Measurements from ENCODE around the gene KDM5B.
"Not testable (repeated sequence)": the region's sequence is repeated elsewhere in the genome, so short reads cannot be mapped to it uniquely, and the experiment has no call there.

Gene KDM5B

GRCh38 chr1:202791077-202791747 is 17.0 kb downstream of the KDM5B start:
- DNase-seq (ENCODE audit: low read depth) = no peak

GRCh38 chr1:202788800-202789199 is 19.4 kb downstream of the KDM5B start:
- no peak for DNase-seq (ENCODE audit: low read depth)

DNA sequence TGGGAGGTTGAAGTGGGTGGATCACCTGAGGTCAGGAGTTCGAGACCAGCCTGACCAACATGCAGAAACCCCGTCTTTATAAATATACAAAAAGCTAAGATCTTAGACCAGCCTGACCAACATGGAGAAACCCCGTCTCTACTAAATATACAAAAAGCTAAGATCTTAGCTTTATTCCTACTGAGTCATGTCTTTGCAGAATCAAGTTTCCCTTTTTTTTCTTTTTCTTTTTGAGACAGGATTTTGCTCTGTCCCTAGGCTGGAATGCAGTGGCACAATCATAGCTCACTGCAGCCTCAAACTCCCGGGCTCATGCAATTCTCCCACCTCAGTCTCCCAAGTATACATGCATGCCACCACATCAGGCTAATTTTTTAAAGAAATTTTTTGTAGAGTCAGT is 21.4 kb downstream of the KDM5B start:
- no peak for DNase-seq (ENCODE audit: low read depth)

DNA sequence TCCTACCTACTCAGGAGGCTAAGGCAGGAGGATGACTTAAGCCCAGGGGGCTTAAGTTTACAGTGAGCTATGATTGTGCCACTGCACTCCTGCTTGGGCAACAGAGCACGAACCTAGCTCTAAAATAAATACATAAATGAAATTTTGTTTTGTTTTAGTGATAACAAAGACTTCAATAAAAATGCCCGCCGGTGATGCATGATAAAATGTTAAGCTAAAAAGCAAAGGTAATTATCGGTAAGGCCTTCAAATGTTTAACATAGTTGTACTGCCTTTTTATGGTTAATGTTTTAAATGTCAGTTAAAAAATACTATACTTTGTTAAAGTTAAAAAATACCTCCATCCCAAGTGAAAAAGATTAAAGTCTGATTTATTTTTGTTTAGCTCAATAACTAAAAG is 27.0 kb downstream of the KDM5B start:
- no peak for DNase-seq (ENCODE audit: low read depth)

DNA sequence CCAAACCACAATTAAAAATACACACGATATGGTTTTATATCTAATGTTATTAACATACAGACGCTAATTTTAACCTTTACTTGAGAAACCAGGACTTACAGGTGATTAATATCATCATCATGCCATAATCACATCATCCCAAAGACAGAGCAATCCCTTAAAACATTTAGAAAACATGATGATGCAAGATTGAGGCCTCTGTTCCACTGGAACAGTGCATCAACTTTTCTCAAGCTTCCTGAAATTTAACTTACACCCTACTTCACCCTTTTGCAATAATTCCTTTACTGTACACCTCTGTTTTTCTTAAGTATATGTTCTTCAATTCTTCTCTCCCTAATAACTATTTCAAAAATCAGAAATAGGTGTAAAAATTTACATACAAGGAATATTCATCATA is 38.1 kb downstream of the KDM5B start:
- no peak for DNase-seq (ENCODE audit: low read depth)

GRCh38 chr1:202765721-202766120 is 42.5 kb downstream of the KDM5B start:
- no peak for DNase-seq (ENCODE audit: low read depth)

DNA sequence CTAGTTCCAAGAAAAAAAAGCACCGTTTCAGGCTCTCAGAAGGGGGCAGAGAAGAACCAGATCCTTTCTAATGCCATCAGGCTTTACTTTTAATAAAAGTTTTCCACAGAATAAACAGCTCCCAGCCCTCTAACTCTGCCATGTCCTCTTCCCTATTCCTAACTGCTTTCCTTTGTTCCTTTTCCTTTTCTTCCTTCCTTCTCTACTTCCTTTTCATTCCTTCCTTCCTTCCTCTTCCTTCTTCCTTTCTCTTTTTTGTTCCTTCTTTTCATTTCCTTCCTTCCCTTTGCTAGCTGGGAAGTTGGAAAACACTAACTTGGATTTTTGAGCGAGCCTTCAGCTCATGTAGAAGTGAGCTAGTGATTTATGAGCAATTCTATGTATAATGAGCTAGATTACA is 46.2 kb downstream of the KDM5B start:
- no peak for DNase-seq (ENCODE audit: low read depth)

- DNase-seq (ENCODE audit: low read depth) = no peak
These were observed 47.6 kb downstream of the KDM5B start for GRCh38 chr1:202760589-202760988.

GRCh38 chr1:202756391-202756790 is 51.8 kb downstream of the KDM5B start:
- DNase-seq (ENCODE audit: low read depth) = no peak

GRCh38 chr1:202754293-202754692 is 53.9 kb downstream of the KDM5B start:
- no peak for DNase-seq (ENCODE audit: low read depth)

DNA sequence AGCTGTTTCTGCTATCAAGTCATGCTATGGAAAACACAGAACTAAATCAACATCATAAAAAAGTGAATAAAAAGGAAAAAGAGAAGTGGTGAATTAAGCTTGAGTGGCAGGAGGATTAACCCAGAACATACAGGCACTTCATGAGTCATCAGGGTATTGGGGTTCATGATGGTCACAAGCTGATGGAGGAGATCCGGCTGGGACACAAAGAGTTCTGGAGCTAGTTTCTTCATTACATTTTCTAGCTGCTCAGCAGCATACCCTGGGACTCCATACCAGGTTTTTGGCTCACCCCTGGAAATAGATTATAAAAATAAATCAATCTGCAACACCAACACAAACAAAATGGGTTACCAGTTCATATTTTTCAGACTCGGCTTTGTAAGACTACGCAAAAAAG is 55.4 kb downstream of the KDM5B start:
- peak; percentile 1 for DNase-seq (ENCODE audit: low read depth)

DNA sequence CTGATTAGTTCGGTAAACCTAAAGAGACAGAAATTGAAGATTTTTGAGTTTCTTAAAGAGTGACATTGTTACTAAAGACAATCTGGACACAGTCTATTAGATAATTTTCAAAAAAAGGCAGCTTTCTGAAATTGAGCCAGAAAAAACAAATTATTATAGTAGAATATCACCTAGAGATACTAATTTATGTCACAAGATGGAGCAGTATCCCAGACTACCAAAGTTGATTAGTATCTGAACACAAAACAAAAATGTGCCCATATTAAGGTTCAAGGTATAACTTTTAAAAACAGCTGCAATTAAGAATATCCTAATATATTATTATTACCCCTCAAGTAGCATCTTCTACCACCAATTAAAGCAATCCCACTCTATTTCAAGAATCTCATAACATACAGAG is 57.5 kb downstream of the KDM5B start:
- peak; percentile 18 for DNase-seq (ENCODE audit: low read depth)

DNA sequence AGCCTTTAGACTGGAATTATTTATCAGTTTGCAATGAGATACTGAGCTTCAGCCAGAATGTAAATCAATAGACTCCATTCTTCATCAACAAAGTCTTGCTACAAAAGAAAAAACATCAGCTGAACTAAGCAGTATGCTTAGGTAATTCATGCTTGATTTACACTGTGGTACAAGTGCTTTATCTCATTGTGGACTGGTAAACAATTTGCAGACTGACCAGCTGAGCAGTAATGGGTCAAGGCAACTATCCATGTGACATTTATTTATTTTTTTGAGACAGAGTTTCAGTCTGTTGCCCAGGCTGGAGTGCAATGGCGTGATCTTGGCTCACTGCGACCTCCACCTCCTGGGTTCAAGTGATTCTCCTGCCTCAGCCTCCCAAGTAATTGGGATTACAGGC is 58.2 kb downstream of the KDM5B start:
- no peak for DNase-seq (ENCODE audit: low read depth)

DNA sequence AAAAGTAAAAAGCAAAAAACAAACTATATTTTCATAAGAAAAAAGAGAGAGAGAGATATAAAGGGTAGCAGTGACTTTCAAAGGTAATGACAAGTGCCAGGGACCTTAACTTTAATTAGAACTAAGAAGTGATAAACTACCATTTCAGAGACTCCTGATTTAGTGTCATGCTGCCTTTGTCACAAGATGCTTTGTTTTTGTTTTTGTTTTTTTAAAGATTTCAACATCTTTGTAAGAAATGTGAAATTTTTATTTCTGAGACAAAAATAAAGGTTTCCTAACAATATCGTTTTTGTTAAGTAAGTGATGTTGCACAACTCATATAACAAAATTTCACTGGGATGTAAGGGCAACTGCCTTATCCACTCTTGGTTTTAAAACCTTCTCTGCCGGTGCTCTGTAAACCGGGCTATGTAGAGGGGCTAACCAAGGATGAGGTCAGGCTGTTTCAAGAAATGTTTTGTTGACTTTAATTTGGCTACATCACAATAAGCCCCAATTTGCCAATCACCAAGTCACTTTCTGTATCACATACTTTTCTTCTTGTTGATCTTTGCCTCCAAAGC is 62.8 kb downstream of the KDM5B start:
- no peak for DNase-seq (ENCODE audit: low read depth)

- not testable (repeated sequence) for DNase-seq (ENCODE audit: low read depth)
These were observed 63.5 kb downstream of the KDM5B start for GRCh38 chr1:202744770-202745169.

GRCh38 chr1:202742496-202742895 is 65.7 kb downstream of the KDM5B start:
- no peak for DNase-seq (ENCODE audit: low read depth)

DNA sequence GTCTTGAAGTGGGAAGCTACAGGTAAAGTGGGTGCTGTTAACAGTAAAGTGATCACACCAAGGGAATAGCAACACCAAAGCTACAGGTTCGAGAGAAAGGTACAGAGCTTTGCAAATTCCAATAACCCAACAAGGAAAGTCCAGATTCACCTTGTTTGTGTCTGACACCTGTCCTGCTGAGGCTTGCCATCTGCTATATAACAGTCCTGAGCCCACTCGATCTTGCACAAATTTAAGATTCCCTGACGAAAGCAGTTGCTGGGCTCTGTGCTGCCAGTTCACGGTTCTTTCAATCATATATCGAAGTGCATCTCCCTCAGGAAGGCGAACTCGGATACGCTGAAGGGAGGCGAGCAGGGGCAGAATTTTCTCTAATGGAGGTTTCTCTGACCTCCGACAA is 75.0 kb downstream of the KDM5B start:
- no peak for DNase-seq (ENCODE audit: low read depth)

- DNase-seq (ENCODE audit: low read depth) = no peak
These were observed 79.3 kb downstream of the KDM5B start for GRCh38 chr1:202728951-202729350.

DNA sequence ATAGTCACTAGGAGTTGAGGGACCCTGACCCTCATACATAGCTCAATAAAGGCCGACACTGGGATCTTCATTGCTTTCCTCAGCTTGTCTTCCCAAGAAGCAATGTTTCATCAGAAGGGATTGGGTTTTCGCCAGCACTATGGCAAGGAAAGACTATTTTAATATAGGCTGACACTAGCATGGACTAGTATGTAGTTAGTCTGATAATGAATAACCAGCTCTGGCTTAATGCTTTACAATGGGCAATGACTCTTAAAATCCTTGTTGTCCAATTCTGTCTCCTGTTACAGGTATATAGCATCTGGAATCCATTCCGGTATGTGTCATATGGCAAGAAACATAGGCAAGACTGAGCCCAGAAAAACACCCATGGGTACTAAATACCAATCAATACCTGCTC is 82.7 kb downstream of the KDM5B start:
- DNase-seq (ENCODE audit: low read depth) = no peak

GRCh38 chr1:202723708-202724107 is 84.5 kb downstream of the KDM5B start:
- DNase-seq (ENCODE audit: low read depth) = no peak

DNA sequence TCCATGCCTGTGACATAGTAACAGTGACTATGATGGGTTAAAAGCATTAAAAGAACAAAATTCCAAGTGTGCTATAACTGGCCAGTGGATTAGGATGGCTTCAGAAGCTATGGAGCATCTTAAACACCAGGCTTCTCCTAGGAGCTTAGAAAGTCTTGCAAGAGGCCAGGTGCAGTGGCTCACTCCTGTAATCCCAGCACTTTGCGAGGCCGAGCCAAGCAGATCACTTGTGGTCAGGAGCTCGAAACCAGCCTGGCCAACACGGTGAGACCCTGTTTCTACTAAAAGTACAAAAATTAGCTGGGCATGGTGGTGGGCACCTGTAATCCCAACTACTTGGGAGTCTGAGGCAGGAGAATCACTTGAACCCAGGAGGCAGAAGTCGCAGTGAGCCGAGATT is 85.2 kb downstream of the KDM5B start:
- DNase-seq (ENCODE audit: low read depth) = not testable (repeated sequence)

GRCh38 chr1:202716654-202717053 is 91.6 kb downstream of the KDM5B start:
- no peak for DNase-seq (ENCODE audit: low read depth)

DNA sequence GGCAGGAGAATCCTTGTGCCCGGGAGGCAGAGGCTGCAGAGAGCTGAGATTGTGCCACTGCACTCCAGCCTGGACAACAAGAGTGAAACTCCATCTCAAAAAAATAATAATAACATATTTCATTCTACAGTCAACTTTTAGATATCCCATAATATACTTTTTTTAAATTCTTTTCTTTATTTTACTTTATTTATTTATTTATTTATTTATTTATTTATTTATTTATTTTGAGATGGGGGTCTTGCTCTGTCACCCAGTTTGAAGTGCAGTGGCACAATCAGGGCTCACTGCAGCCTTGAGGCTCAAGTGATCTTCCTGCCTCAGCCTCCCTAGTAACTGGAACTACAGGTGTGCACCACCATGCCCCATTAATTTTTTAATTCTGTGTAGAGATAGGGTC is 94.0 kb downstream of the KDM5B start:
- DNase-seq (ENCODE audit: low read depth) = not testable (repeated sequence)

DNA sequence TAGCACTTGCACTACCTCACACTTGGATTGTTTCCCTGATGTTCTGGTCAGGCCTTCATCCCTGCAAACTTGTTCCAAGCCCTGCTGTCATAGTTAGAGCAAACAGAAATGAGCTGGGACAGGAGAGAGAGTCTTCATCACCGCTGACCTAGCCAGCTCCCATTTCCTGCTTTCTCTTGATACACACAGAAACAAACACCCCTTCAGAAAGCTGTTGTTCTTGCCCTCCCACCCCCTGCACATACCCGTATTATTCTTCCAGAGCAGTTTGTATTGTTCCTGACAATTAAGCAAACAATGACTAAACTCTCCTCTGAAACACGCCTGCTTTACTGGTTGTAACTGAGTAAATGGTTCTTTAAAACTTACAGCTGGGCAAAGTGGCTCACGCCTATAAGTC is 95.1 kb downstream of the KDM5B start:
- no peak for DNase-seq (ENCODE audit: low read depth)
